ENCODE results near the gene OBSL1. TPM values are rescaled to one million over a fixed set of nuclear protein-coding genes. Genes with fewer than 3 reads are reported as not detected.
A peak's percentile ranks its signal among the peaks of the same experiment; 100 is the strongest.

The OBSL1 gene
- total and polyA plus RNA-seq, 7 experiments from 2014 or later, result 0.19 to 7.1 (median 4.0) TPM; not detected in 4

GRCh38 chr2:219540784-219541504 is 30.4 kb downstream of the OBSL1 start:
- ATAC-seq, result no peak
- peak overlapping the region; percentile 12 to 95 (median 83) for H3K4me3 Mint-ChIP-seq
- peaks cover 0 to 3% (median 0%) of the 10 kb centered on the region in 11 donors for H3K9me3 Mint-ChIP-seq
- Histone ChIP-seq H3K36me3 (ENCODE audit: control insufficient read depth in 2 of 3, insufficient read depth in 3 of 3, low read length in 3 of 3) (no peaks in the 10 kb centered on the region), H3K4me3 (ENCODE audit: low read length) (no peak overlapping the region), H3K9me3 (ENCODE audit: control insufficient read depth in 2 of 3, low read length in 3 of 3) (no peaks in the 10 kb centered on the region), H3K4me1 (ENCODE audit: control insufficient read depth in 2 of 2, insufficient read depth in 2 of 2, low read length in 2 of 2) (peaks cover 10 to 12% of the 10 kb centered on the region in 2 donors), H3K27me3 (ENCODE audit: control insufficient read depth in 2 of 2, insufficient read depth in 2 of 2, low read length in 2 of 2) (no peaks in the 10 kb centered on the region), H3K27ac (ENCODE audit: low read depth, low read length) (no peak overlapping the region)
- peaks cover 18 to 30% (median 22%) of the 10 kb centered on the region in 7 donors for H3K4me1 Mint-ChIP-seq
- peaks cover 0 to 4% (median 0%) of the 10 kb centered on the region in 5 donors for H3K36me3 Mint-ChIP-seq
- H3K27ac Mint-ChIP-seq, result peak overlapping the region in 1 of 9 donors; percentile 56
- no peak for DNase-seq
- ChIA-PET POLR2A (interaction anchor here (1.6 kb wide), 1 partner anchor 42 kb away, joined by 4 read pairs; the partner anchor contains the start of gene GMPPA), CTCF (interaction anchor here (0.7 to 6.2 kb wide), 18 partner anchors 10 to 496 kb away, joined by 3 to 47 read pairs (median 4); partner anchors contain the start of genes CNPPD1 and STK11IP)
- H3K27me3 Mint-ChIP-seq, result peaks cover 0 to 13% (median under 1%) of the 10 kb centered on the region in 5 donors
- intact Hi-C loops (cut with micrococcal nuclease), result loop anchor here (1.0 to 5.0 kb wide), 13 partner anchors 19 to 1929 kb away; partner anchors contain the start of genes ANKZF1 (in 1 of the 2), ATG9A (in 1 of the 2), CNOT9 (in 1 of the 2) and CTDSP1 (in 1 of the 2)

DNA sequence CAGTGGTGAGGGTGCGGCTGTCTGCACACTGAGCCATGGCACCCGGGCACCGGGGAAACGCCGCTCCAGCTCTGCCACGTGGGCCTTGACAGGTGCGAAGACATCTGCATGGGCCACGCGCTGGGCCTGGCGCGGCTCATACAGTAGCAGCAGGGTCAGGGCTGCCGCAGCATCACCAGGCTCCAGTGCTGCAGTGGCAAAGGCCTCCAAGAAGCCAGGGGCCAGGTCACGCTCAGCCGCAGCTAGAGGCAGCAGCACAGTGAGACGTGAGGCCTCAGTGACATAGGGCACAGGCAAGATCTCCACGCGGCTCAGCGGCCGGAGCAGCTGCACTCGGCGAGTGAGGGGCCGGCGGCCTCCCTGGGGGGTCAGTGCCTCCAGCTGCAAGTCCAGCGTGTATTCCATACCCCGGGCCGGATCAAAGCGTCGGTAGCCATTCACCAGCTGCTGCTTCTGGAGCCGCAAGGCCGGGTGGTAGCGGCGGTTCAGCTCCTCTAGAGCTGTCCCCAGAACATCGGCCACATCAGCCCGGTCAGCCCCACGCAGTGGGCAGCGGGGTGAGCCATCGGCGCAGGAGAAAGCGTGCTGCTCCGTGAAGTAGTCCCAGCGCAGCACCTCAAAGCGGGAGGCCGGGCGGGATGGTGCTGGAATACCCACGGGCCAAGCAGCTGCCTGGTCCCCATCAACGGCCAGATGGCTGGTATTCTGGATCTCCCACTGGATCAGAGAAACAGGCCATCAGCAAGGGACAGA is 31.2 kb downstream of the OBSL1 start:
- intact Hi-C loops (cut with micrococcal nuclease), result loop anchor here (2.0 to 5.0 kb wide), 9 partner anchors 248 to 1928 kb away; partner anchors contain the start of genes CNOT9 (in 1 of the 2), CTDSP1 (in 1 of the 2), DNAJB2 (in 1 of the 2) and NHEJ1 (in 1 of the 2)
- POLR2A ChIA-PET, result no interaction called here
- Histone ChIP-seq H3K36me3 (ENCODE audit: control insufficient read depth in 2 of 3, insufficient read depth in 3 of 3, low read length in 3 of 3) (no peaks in the 10 kb centered on the region), H3K9me3 (ENCODE audit: control insufficient read depth in 2 of 3, low read length in 3 of 3) (no peaks in the 10 kb centered on the region), H3K27me3 (ENCODE audit: control insufficient read depth in 2 of 2, insufficient read depth in 2 of 2, low read length in 2 of 2) (no peaks in the 10 kb centered on the region), H3K4me3 (ENCODE audit: low read length) (no peak overlapping the region), H3K27ac (ENCODE audit: low read depth, low read length) (no peak overlapping the region), H3K4me1 (ENCODE audit: control insufficient read depth in 2 of 2, insufficient read depth in 2 of 2, low read length in 2 of 2) (peaks cover 10 to 12% of the 10 kb centered on the region in 2 donors)
- CTCF ChIA-PET, result interaction anchor here (1.1 to 6.2 kb wide), 12 partner anchors 10 to 150 kb away, joined by 3 to 47 read pairs (median 4); partner anchors contain the start of gene STK11IP
- no peak for DNase-seq
- Mint-ChIP-seq H3K27ac (no peak overlapping the region), H3K36me3 (peaks cover 0 to 4% (median 0%) of the 10 kb centered on the region in 5 donors), H3K4me3 (no peak overlapping the region), H3K4me1 (peaks cover 18 to 30% (median 22%) of the 10 kb centered on the region in 7 donors), H3K27me3 (peaks cover 0 to 10% (median 0%) of the 10 kb centered on the region in 5 donors), H3K9me3 (peaks cover 0 to 3% (median 0%) of the 10 kb centered on the region in 11 donors)
- ATAC-seq, result no peak

GRCh38 chr2:219538956-219539788 is 32.2 kb downstream of the OBSL1 start:
- Mint-ChIP-seq H3K27ac (no peak overlapping the region), H3K9me3 (no peaks in the 10 kb centered on the region), H3K4me1 (peaks cover 9 to 21% (median 14%) of the 10 kb centered on the region in 7 donors), H3K36me3 (peaks cover 0 to 4% (median 0%) of the 10 kb centered on the region in 5 donors), H3K4me3 (no peak overlapping the region), H3K27me3 (peaks cover 0 to 1% (median 0%) of the 10 kb centered on the region in 5 donors)
- intact Hi-C loops (cut with micrococcal nuclease), result no loop called here
- Histone ChIP-seq H3K27me3 (ENCODE audit: control insufficient read depth in 2 of 2, insufficient read depth in 2 of 2, low read length in 2 of 2) (no peaks in the 10 kb centered on the region), H3K4me1 (ENCODE audit: control insufficient read depth in 2 of 2, insufficient read depth in 2 of 2, low read length in 2 of 2) (peaks cover 10 to 12% of the 10 kb centered on the region in 2 donors), H3K4me3 (ENCODE audit: low read length) (no peak overlapping the region), H3K27ac (ENCODE audit: low read depth, low read length) (no peak overlapping the region), H3K9me3 (ENCODE audit: control insufficient read depth in 2 of 3, low read length in 3 of 3) (no peaks in the 10 kb centered on the region), H3K36me3 (ENCODE audit: control insufficient read depth in 2 of 3, insufficient read depth in 3 of 3, low read length in 3 of 3) (no peaks in the 10 kb centered on the region)
- ChIA-PET CTCF (interaction anchor here (0.6 to 6.2 kb wide), 6 partner anchors 9 to 149 kb away, joined by 3 to 47 read pairs (median 4); no protein-coding TSS in a partner anchor), POLR2A (no interaction called here)
- DNase-seq, result no peak
- no peak for ATAC-seq

- DNase-seq (no peak), ATAC-seq (no peak)
- POLR2A ChIA-PET, result interaction anchor here (0.7 kb wide), 1 partner anchor 559 kb away, joined by 3 read pairs; no protein-coding TSS in a partner anchor
- Mint-ChIP-seq H3K4me1 (peaks cover 8 to 20% (median 12%) of the 10 kb centered on the region in 7 donors), H3K27ac (no peak overlapping the region), H3K4me3 (no peak overlapping the region), H3K9me3 (no peaks in the 10 kb centered on the region), H3K27me3 (no peaks in the 10 kb centered on the region), H3K36me3 (peaks cover 0 to 4% (median 0%) of the 10 kb centered on the region in 5 donors)
- intact Hi-C loops (cut with micrococcal nuclease), result no loop called here
- Histone ChIP-seq H3K9me3 (ENCODE audit: control insufficient read depth in 2 of 3, low read length in 3 of 3) (no peaks in the 10 kb centered on the region), H3K36me3 (ENCODE audit: control insufficient read depth in 2 of 3, insufficient read depth in 3 of 3, low read length in 3 of 3) (no peaks in the 10 kb centered on the region), H3K27me3 (ENCODE audit: control insufficient read depth in 2 of 2, insufficient read depth in 2 of 2, low read length in 2 of 2) (no peaks in the 10 kb centered on the region), H3K4me3 (ENCODE audit: low read length) (no peak overlapping the region), H3K4me1 (ENCODE audit: control insufficient read depth in 2 of 2, insufficient read depth in 2 of 2, low read length in 2 of 2) (peaks cover 10 to 12% of the 10 kb centered on the region in 2 donors), H3K27ac (ENCODE audit: low read depth, low read length) (no peak overlapping the region)
- CTCF ChIA-PET, result interaction anchor here (0.6 to 1.2 kb wide), 3 partner anchors 8 to 148 kb away, joined by 3 to 4 read pairs (median 4); no protein-coding TSS in a partner anchor
Observed at GRCh38 chr2:219538504-219538951, 32.8 kb downstream of the OBSL1 start.

GRCh38 chr2:219537657-219538488 is 33.5 kb downstream of the OBSL1 start:
- Mint-ChIP-seq H3K4me1 (peaks cover 8 to 19% (median 12%) of the 10 kb centered on the region in 7 donors), H3K9me3 (no peaks in the 10 kb centered on the region), H3K36me3 (peaks cover 0 to 4% (median 0%) of the 10 kb centered on the region in 5 donors), H3K27me3 (no peaks in the 10 kb centered on the region), H3K4me3 (no peak overlapping the region), H3K27ac (no peak overlapping the region)
- POLR2A ChIA-PET, result interaction anchor here (0.7 kb wide), 1 partner anchor 558 kb away, joined by 3 read pairs; no protein-coding TSS in a partner anchor
- Histone ChIP-seq H3K27ac (ENCODE audit: low read depth, low read length) (no peak overlapping the region), H3K4me3 (ENCODE audit: low read length) (no peak overlapping the region), H3K27me3 (ENCODE audit: control insufficient read depth in 2 of 2, insufficient read depth in 2 of 2, low read length in 2 of 2) (no peaks in the 10 kb centered on the region), H3K9me3 (ENCODE audit: control insufficient read depth in 2 of 3, low read length in 3 of 3) (no peaks in the 10 kb centered on the region), H3K36me3 (ENCODE audit: control insufficient read depth in 2 of 3, insufficient read depth in 3 of 3, low read length in 3 of 3) (no peaks in the 10 kb centered on the region), H3K4me1 (ENCODE audit: control insufficient read depth in 2 of 2, insufficient read depth in 2 of 2, low read length in 2 of 2) (peaks cover 10 to 12% of the 10 kb centered on the region in 2 donors)
- intact Hi-C loops (cut with micrococcal nuclease), result no loop called here
- no peak for ATAC-seq
- CTCF ChIA-PET, result interaction anchor here (0.7 to 1.0 kb wide), 2 partner anchors 22 to 78 kb away, joined by 3 to 4 read pairs; no protein-coding TSS in a partner anchor
- no peak for DNase-seq

Data from naive thymus-derived CD4-positive, alpha-beta T cell (primary cell).